LNCAP (cell line): ENCODE measurements around the gene EFEMP1.

Source experiments
- TF ChIP-seq, protein P1 (sequence below): fragments of 450-650 bp; IDR thresholded peaks from 2 replicates; pipeline ENCODE4 v1.5.1; 2017; ENCODE audit warnings: mild to moderate bottlenecking

EFEMP1 gene

DNA sequence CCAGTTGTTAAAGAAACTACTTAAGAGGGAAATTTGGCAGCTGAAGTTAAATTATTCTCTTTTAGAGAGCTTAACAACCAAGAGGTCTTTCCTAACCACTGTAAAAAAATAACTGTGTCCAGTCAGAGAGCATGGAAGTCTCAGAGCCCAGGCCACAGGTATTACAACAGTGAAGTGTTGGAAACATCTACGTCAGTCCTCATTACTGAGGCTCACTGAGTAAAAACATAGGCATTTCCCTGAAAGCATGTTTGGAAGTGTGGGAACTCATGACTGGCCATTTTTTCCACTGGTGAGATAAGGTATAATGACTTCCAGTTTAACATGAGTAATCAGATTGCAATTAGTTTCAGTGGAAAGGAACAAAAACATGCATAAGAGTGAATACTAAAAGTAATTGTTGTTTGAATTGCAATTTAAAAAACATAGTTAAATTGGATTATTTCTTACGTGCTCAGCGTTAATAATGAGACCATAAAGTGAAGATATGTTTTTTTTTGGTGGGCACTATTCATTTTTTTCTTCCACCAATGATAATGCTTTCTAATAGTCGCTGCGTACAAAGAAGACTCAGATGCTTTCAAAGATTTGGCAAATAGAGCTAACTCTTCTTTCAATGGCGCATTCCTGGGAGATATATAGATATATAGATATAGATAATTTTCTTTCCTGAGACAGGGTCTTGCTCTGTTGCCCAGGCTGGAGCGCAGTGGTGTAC, 60.8 kb downstream of the EFEMP1 start:
- TF ChIP-seq, protein P1, sequence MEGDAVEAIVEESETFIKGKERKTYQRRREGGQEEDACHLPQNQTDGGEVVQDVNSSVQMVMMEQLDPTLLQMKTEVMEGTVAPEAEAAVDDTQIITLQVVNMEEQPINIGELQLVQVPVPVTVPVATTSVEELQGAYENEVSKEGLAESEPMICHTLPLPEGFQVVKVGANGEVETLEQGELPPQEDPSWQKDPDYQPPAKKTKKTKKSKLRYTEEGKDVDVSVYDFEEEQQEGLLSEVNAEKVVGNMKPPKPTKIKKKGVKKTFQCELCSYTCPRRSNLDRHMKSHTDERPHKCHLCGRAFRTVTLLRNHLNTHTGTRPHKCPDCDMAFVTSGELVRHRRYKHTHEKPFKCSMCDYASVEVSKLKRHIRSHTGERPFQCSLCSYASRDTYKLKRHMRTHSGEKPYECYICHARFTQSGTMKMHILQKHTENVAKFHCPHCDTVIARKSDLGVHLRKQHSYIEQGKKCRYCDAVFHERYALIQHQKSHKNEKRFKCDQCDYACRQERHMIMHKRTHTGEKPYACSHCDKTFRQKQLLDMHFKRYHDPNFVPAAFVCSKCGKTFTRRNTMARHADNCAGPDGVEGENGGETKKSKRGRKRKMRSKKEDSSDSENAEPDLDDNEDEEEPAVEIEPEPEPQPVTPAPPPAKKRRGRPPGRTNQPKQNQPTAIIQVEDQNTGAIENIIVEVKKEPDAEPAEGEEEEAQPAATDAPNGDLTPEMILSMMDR: no peak

DNA sequence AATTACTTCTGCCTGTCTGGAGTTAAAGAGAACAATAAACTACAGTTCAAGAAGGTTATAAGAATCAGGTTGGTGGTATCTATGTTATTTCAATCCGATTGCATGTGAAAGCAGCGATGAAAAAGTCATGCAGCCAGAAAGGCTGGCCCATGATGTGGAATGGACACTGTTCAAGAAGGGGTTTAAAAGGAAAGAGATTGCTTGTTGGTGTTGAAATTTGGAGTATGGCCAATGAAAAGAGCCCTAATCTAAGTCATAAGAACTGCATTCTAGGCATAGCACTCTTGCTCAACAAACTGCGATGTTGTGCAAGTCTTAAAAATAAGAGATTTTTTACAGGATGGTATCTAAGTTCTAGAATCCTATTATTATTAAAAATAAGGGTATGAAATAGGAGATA, 61.3 kb downstream of the EFEMP1 start:
- TF ChIP-seq, protein P1: no peak

DNA sequence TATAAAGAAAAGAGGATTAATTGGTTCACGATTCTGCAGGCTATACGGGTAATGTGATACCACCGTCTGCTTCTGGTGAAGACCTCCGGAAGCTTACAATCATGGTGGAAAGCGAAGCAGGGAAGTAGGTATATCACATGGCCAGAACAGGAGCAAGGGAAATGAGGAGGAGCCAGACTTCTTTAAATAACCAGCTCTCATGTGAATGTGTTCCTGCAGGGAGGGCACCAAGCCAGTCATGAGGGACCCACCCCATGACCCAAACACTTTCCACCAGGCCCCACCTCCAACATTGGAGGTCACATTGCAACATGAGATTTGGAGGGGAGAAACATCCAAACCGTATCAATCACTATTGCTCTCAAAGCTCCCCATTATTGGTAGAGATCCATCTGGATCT, 61.8 kb downstream of the EFEMP1 start:
- TF ChIP-seq, protein P1: no peak

DNA sequence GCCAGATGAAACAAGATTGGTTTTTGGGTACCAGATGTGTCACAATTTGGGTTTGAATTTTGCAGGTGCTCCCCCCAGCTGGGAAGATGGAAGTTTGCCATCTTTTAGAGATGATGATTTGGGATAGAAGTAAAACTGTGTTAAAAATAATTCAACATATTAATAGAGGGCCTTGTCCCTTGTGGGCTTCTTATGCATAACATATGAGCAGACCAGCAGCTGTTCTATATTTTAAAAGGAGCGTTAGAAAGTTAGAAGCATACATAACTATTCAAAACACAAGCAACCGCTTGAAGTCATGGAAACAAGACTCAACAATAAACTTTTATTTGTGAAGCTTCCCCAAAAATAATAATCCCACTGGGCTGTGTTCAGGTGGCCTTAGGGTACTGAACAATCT, 62.8 kb downstream of the EFEMP1 start:
- TF ChIP-seq, protein P1: no peak

DNA sequence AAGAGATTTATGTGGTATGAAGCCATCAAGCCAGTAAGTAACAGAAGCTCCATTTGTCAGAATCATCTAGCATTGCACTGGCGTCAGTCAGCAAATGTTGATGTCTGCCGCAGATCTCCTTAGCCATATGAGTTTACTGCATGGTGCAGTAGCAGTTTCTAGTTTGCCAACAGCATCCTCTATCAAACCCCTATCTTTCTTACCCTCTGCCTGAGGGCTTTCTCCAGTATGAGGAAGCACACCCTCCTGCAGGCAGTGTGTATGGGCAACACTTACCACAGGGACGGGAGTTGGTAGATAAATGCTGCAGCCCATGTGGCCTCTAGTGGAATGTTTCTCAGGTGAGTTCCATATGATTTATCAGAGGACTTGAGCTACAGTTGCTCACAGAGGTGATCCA, 63.7 kb downstream of the EFEMP1 start:
- TF ChIP-seq, protein P1: no peak

DNA sequence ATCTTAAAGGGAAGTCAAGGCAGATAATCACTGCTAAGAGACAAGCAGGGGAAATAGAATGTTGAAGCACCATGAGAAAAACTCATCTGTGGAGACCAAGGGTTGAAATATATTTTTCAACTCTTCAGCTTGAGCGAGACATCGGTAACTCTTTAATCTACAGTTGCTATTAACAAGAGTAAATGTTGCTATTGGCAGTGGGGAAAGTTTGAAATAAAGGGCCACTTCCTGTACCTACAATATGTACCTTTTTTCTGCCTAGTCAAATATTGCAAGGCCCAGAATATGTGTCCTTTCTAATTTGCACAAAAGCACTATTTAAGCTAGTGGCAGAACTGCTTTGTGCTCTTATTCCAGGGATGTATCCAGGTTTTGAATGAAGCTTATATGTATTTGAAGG, 65.8 kb downstream of the EFEMP1 start:
- TF ChIP-seq, protein P1: no peak

DNA sequence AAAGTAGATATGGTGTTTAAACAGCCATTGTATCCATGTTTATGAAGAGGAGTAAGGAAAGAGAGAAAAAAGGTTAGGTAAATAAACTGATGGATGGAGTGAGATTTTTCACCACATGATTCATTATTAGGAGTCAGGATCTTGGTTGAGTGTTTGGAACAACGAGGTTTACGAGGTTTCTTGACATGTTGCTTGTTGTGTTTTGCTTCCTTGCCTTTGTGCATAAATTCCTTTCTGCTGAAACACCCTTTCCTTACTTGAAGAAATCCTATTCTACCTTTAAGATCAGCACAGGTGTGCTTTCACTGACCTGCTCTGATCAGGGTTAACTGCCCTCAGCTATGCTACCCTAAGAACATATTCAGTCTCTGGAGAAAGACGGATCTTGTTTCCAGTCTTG, 66.6 kb downstream of the EFEMP1 start:
- TF ChIP-seq, protein P1: no peak

DNA sequence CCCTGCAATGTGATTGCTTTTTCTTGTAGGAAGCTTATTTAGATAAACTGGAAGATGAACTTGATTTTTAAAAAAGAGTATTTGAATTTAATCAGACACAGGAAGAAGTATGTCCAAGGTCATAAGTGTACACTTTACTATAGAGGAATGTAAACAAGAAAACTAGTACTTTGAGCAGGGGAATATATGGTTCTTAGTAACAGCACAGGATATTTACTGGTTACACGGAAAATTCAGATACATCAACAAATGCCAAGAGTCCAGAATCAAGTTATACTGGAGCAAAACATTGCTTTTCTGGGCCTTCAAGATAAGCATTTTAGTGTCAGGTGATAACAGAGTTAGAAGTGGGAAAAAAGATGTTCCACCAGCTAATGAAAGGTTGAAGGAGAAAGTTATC, 75.5 kb downstream of the EFEMP1 start:
- TF ChIP-seq, protein P1: no peak
